Vagina (tissue), 2 donors: Measurements from ENCODE around the gene EMP1. TPM values are rescaled to one million over a fixed set of nuclear protein-coding genes. Genes with fewer than 3 reads are reported as not detected.

Experiments used
- DNase-seq, 2 donors: peaks; one replicate each; pipeline ENCODE4 v3.0.0-alpha.2; 2017; ENCODE audit errors: extremely low spot score in 2 of 2
- H3K27ac ChIP-seq: fragments of 200-600 bp; sonication (generic); one replicate; pipeline ENCODE4 v1.5.1; 2019
- H3K27me3 ChIP-seq: fragments of 200-600 bp; sonication (generic); one replicate; pipeline ENCODE4 v1.5.1; 2019
- H3K36me3 ChIP-seq, 2 donors: fragments of 200-600 bp; sonication (generic); one replicate each; pipeline ENCODE4 v1.5.1; 2017 to 2019
- H3K4me1 ChIP-seq: fragments of 200-600 bp; sonication (generic); one replicate; pipeline ENCODE4 v1.5.1; 2019
- H3K4me3 ChIP-seq, 2 donors: fragments of 200-600 bp; sonication (generic); 1 replicate in 1 of 2; 2 replicates in 1 of 2; pipeline ENCODE4 v1.5.1; 2016 to 2019
- H3K9me3 ChIP-seq: fragments of 200-600 bp; sonication (generic); one replicate; pipeline ENCODE4 v1.5.1; 2019
- POLR2A ChIP-seq, 2 donors: fragments of 450-650 bp; IDR thresholded peaks; one replicate each; pipeline ENCODE4 v1.6.1; 2017; ENCODE audit warnings: antibody characterized with exemption in 2 of 2, mild to moderate bottlenecking in 2 of 2, moderate library complexity in 2 of 2
- POLR2AphosphoS5 ChIP-seq, 2 donors: sonication (generic); formaldehyde crosslinking; IDR thresholded peaks; one replicate each; pipeline ENCODE4 v1.9.0; 2017; ENCODE audit warnings: antibody characterized with exemption in 2 of 2, mild to moderate bottlenecking in 2 of 2, low read depth in 1 of 2; ENCODE audit not compliant: insufficient read depth in 1 of 2
- intact Hi-C: fragments of 100-400 bp; cut with DNase I; formaldehyde crosslinking; loops from one replicate; pipeline ENCODE4 v1.15.1; 2023
- total RNA-seq: library from RNA; depleted of rRNA; stranded (reverse); fragments of >200 nt; gene quantifications from one replicate; pipeline ENCODE4 v1.2.3, GENCODE V29; 2016
- TF ChIP-seq, protein P1 (sequence below), 3 experiments: fragments of 450-650 bp in 2 of 3; fragments of 200-600 bp in 1 of 3; sonication (generic) in 1 of 3; IDR thresholded peaks; one replicate each; pipeline ENCODE4 v1.5.1; 2017 to 2019; ENCODE audit warnings: antibody characterized with exemption in 3 of 3, mild to moderate bottlenecking in 2 of 3, moderate library complexity in 2 of 3

Gene EMP1
- total RNA-seq, 1 donor from 2014 or later = 675 TPM

DNA sequence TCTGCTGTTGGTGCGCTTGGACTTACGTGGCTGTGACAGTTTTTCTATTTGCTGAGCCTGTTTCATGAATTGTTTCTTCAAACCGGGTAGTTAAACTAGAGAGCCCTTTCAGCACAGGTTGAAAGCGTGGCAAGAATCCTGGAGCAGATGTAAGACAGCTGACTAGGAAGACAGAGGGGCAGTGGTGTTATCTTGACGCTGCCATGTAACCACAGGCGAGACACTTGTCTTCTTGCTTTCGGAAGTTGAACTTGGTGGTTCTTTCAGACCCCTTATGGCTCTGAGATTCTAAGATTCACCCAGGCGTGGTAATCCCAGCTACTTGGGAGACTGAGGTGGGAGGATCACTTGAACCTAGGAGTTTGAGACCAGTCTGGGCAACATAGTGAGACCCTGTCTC is 4.3 kb downstream of the EMP1 start:
- peak overlapping the region in 1 of 2 donors; percentile 65 for H3K4me3 ChIP-seq
- peak overlapping the region; percentile 68 for H3K27ac ChIP-seq
- TF ChIP-seq, protein P1, sequence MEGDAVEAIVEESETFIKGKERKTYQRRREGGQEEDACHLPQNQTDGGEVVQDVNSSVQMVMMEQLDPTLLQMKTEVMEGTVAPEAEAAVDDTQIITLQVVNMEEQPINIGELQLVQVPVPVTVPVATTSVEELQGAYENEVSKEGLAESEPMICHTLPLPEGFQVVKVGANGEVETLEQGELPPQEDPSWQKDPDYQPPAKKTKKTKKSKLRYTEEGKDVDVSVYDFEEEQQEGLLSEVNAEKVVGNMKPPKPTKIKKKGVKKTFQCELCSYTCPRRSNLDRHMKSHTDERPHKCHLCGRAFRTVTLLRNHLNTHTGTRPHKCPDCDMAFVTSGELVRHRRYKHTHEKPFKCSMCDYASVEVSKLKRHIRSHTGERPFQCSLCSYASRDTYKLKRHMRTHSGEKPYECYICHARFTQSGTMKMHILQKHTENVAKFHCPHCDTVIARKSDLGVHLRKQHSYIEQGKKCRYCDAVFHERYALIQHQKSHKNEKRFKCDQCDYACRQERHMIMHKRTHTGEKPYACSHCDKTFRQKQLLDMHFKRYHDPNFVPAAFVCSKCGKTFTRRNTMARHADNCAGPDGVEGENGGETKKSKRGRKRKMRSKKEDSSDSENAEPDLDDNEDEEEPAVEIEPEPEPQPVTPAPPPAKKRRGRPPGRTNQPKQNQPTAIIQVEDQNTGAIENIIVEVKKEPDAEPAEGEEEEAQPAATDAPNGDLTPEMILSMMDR (IDR thresholded peaks at IDR 0.05) = no peak
- no peak for TF ChIP-seq POLR2A (IDR thresholded peaks at IDR 0.05)
- no peak for TF ChIP-seq POLR2AphosphoS5 (IDR thresholded peaks at IDR 0.05; ENCODE audit: insufficient read depth in 1 of 2, low read depth in 1 of 2)
- no peak for DNase-seq
- peaks cover 75% of the 10 kb centered on the region for H3K4me1 ChIP-seq
- H3K36me3 ChIP-seq = no peaks in the 10 kb centered on the region
- intact Hi-C loops = loop anchor here (10.0 kb wide), 1 partner anchor 296 kb away; no protein-coding TSS in a partner anchor
- no peaks in the 10 kb centered on the region for H3K9me3 ChIP-seq
- H3K27me3 ChIP-seq = no peaks in the 10 kb centered on the region

DNA sequence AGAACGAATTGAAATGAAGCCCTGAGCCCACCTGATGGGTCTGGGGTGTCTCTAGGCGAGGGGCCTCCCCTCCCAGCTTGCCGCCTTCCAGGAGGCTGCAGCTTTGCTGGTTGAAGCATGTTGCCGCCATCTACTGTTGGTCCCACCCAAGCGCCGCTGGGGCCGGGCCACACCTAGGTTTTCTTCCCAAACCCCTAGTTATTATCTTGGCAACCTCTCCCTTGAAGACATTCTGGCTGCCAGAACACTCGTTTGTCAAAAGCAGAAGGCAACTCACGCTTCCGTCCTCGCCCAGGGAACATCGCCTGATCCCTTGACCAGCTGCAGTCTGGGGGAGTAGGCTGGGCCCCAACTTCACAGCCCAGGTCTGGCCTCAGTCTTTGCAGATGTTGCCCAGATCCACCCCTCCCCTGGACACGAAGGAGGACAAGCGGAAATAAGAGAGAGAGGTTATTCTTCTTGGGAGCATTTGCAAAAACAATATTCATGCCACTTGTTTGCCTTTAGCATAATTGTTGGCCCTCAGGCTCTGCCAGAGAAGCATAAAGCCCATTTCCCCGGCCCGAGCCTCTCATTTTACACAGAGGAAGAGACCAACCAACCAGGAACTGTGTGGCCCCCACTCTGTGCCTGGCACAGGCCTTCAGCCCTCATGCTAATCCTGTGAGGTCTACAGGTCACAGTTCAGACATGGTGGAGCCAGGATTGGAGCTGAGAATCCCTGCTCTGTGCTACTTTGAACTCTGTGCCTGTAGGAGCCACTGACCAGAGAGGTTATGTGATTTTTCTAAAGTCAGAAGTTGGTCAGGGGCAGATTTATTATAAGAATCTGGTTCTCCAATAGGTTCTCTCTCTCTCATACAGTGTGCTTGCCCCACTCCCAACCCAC is 6.8 kb downstream of the EMP1 start:
- H3K36me3 ChIP-seq = no peaks in the 10 kb centered on the region
- intact Hi-C loops = loop anchor here (10.0 kb wide), 1 partner anchor 298 kb away; no protein-coding TSS in a partner anchor

DNA sequence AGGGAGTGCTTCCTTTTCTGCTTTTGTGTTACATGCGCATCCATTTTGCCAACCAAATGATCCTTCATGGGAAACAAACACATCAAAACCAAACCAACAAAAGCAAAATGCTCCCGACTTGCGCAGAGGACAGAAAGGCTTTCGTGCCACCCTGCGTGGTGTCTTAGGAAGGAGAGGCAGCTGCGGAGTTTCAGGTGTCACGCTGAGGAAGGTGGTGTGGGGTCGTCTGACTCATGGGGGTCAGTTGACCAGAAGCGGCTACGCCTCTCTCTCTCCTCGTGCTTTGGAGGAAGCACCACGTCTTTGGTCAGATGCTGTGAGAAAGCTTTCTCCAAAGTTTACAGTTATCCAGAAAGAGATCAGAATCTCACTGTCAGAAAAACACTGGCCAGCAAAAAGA is 7.9 kb downstream of the EMP1 start:
- Histone ChIP-seq H3K27ac (peak overlapping the region; percentile 68), H3K9me3 (no peaks in the 10 kb centered on the region), H3K36me3 (no peaks in the 10 kb centered on the region), H3K4me3 (no peak overlapping the region), H3K4me1 (peaks cover 97% of the 10 kb centered on the region), H3K27me3 (no peaks in the 10 kb centered on the region)
- DNase-seq = no peak
- TF ChIP-seq, protein P1 (IDR thresholded peaks at IDR 0.05) = no peak
- TF ChIP-seq POLR2AphosphoS5 (IDR thresholded peaks at IDR 0.05; ENCODE audit: insufficient read depth in 1 of 2, low read depth in 1 of 2) (peak in 1 of 2 donors; percentile 41), POLR2A (IDR thresholded peaks at IDR 0.05) (no peak)
- intact Hi-C loops = loop anchor here (10.0 kb wide), 1 partner anchor 300 kb away; no protein-coding TSS in a partner anchor

More for the DNA sequence above, 6.8 kb downstream of the EMP1 start:
- Histone ChIP-seq H3K27me3 (no peaks in the 10 kb centered on the region), H3K27ac (peak overlapping the region; percentile 68), H3K4me3 (peak overlapping the region in 1 of 2 donors; percentile 5), H3K4me1 (peaks cover 94% of the 10 kb centered on the region), H3K9me3 (no peaks in the 10 kb centered on the region)
- DNase-seq = no peak
- peak; percentile 43 to 47 for TF ChIP-seq POLR2AphosphoS5 (IDR thresholded peaks at IDR 0.05; ENCODE audit: insufficient read depth in 1 of 2, low read depth in 1 of 2)
- TF ChIP-seq POLR2A (IDR thresholded peaks at IDR 0.05) = no peak

DNA sequence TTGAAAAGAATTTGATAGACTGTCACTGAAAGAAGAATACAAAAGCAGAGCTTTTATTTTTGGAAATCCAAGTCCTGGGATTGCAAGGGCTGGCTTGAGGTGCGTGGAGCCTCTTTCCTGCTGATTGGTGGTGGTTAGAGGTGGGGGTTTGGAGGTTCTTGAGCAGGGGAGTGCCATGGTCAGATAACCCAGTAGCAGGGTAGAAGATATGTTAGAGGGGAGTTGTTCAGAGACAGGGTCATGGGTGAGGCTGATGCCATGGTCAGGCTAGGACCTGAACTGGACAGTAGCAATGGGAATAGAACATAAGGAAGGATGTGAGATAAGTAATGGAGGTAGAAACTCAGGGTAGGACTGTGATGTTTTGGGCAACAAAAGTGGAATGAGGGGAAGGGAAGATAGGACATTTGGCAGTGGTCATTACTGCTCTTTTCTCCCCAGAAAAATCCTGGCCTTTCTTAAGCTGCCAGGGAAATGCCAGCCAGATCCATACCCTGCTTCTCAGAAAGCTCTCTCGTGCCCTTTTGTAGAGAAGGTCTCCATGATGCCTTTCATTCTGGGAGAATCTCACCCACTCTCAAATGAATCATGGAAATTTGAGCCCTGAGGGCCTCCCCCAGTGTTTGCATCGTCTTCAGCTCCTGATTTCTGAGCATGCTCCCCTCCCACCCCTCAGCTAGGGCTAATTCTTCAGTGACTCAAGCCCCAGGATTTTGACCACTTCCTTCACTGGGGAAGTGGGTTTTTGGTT is 9.5 kb downstream of the EMP1 start:
- no peak for DNase-seq
- Histone ChIP-seq H3K27ac (peak overlapping the region; percentile 58), H3K36me3 (no peaks in the 10 kb centered on the region), H3K27me3 (no peaks in the 10 kb centered on the region), H3K4me3 (no peak overlapping the region), H3K4me1 (peaks cover 97% of the 10 kb centered on the region), H3K9me3 (no peaks in the 10 kb centered on the region)
- TF ChIP-seq, protein P1 (IDR thresholded peaks at IDR 0.05) = no peak
- no peak for TF ChIP-seq POLR2AphosphoS5 (IDR thresholded peaks at IDR 0.05; ENCODE audit: insufficient read depth in 1 of 2, low read depth in 1 of 2)
- no peak for TF ChIP-seq POLR2A (IDR thresholded peaks at IDR 0.05)
- intact Hi-C loops = loop anchor here (10.0 kb wide), 1 partner anchor 301 kb away; no protein-coding TSS in a partner anchor

DNA sequence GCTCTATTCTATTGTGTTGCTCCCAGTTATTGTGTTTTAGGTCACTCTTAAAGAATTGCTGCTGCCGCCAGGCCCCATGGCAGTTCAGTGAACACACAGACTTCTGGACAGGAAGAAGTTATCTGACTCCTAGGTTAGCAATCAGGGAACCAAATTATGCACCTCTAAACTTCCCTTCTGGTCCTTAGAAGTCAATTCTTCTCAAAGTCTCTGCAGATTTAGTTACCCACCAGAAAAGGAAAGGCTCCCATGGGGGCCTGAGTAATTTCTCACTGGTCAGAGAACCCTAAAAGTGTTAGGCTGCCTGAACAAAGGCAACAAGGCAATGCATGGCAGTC is 10.0 kb downstream of the EMP1 start:
- no peak for DNase-seq
- intact Hi-C loops = loop anchor here (10.0 kb wide), 1 partner anchor 302 kb away; no protein-coding TSS in a partner anchor
- no peaks in the 10 kb centered on the region for H3K27me3 ChIP-seq
- TF ChIP-seq POLR2AphosphoS5 (IDR thresholded peaks at IDR 0.05; ENCODE audit: insufficient read depth in 1 of 2, low read depth in 1 of 2) = no peak
- H3K36me3 ChIP-seq = peaks cover 0 to 4% of the 10 kb centered on the region in 2 donors
- H3K9me3 ChIP-seq = no peaks in the 10 kb centered on the region
- H3K4me3 ChIP-seq = no peak overlapping the region
- peaks cover 97% of the 10 kb centered on the region for H3K4me1 ChIP-seq
- H3K27ac ChIP-seq = peak overlapping the region; percentile 58
